Right kidney (tissue), 1 donor: ENCODE data around the gene INHBE.
"Not testable (repeated sequence)": the region's sequence is repeated elsewhere in the genome, so short reads cannot be mapped to it uniquely, and the experiment has no call there.

Experiments used
- DNase-seq: peaks from one replicate; pipeline ENCODE4 v3.0.0-alpha.2; 2016

Gene INHBE

GRCh38 chr12:57498132-57498502, 43.0 kb downstream of the INHBE start:
- DNase-seq: no peak

GRCh38 chr12:57498571-57498970, 43.5 kb downstream of the INHBE start:
- no peak for DNase-seq

- DNase-seq: no peak
Measured at GRCh38 chr12:57500213-57500612, 45.1 kb downstream of the INHBE start.

- DNase-seq: not testable (repeated sequence)
Measured at GRCh38 chr12:57502311-57502969, 47.3 kb downstream of the INHBE start.

DNA sequence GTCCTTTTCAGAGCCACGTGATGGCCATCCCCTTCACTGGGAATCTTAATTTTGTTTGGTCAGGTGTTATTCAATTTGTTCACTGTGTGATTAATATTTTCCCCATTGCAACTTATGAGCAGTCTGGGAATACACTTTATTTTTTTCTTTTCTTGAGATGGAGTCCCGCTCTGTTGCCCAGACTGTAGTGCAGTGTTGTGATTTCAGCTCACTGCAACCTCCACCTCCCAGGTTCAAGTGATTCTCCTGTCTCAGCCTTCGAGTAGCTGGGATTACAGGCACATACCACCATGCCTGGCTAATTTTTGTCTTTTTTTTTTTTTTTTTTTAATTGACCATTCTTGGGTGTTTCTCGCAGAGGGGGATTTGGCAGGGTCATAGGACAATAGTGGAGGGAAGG, 51.4 kb downstream of the INHBE start:
- DNase-seq: not testable (repeated sequence)
